DOHH2 (cell line): ENCODE data around the gene FIGN.

Experiments
- H3F3A ChIP-seq: fragments of 200-600 bp; sonication (generic), shearing (Covaris generic); 2 replicates; pipeline ENCODE4 v1.6.0; 2016; ENCODE audit warnings: antibody characterized with exemption, mild to moderate bottlenecking; ENCODE audit not compliant: control insufficient read depth, insufficient read depth
- H3K27ac ChIP-seq: fragments of 200-600 bp; sonication (generic); 2 replicates; pipeline ENCODE4 v1.5.1; 2014; ENCODE audit warnings: low read depth, mild to moderate bottlenecking, low read length, moderate library complexity
- H3K27me3 ChIP-seq: fragments of 200-600 bp; sonication (generic); 2 replicates; pipeline ENCODE4 v1.6.1; 2014; ENCODE audit warnings: mild to moderate bottlenecking, low read length, mixed read lengths; ENCODE audit not compliant: control insufficient read depth
- H3K36me3 ChIP-seq: fragments of 200-600 bp; sonication (generic); 2 replicates; pipeline ENCODE4 v1.6.1; 2014; ENCODE audit warnings: mild to moderate bottlenecking, low read length, moderate library complexity, mixed read lengths; ENCODE audit not compliant: control insufficient read depth
- H3K4me1 ChIP-seq: fragments of 200-600 bp; sonication (generic); 2 replicates; pipeline ENCODE4 v1.6.1; 2014; ENCODE audit warnings: mild to moderate bottlenecking, low read length, mixed read lengths; ENCODE audit not compliant: control insufficient read depth
- H3K4me2 ChIP-seq: fragments of 200-600 bp; sonication (generic); 2 replicates; pipeline ENCODE4 v1.6.0; 2014; ENCODE audit warnings: mild to moderate bottlenecking, low read length, moderate library complexity
- H3K4me3 ChIP-seq: fragments of 200-600 bp; sonication (generic); 2 replicates; pipeline ENCODE4 v1.5.1; 2014; ENCODE audit warnings: mild to moderate bottlenecking, low read length, mixed read lengths
- H3K79me2 ChIP-seq: fragments of 200-600 bp; sonication (generic); 2 replicates; pipeline ENCODE4 v1.6.1; 2014; ENCODE audit warnings: mild to moderate bottlenecking, low read length, mixed read lengths; ENCODE audit not compliant: control insufficient read depth
- H3K9me2 ChIP-seq: fragments of 200-600 bp; sonication (generic); replicated peaks from 2 replicates; pipeline ENCODE4 v1.6.1; 2014; ENCODE audit warnings: mild to moderate bottlenecking, low read length, mixed read lengths; ENCODE audit not compliant: control insufficient read depth
- H3K9me3 ChIP-seq: fragments of 200-600 bp; sonication (generic); 2 replicates; pipeline ENCODE4 v1.6.1; 2014; ENCODE audit warnings: antibody characterized with exemption, low read length, mixed read lengths; ENCODE audit not compliant: control insufficient read depth, insufficient read depth
- H4K20me1 ChIP-seq: fragments of 200-600 bp; sonication (generic); 2 replicates; pipeline ENCODE4 v1.6.0; 2014; ENCODE audit warnings: low read depth, mild to moderate bottlenecking, antibody characterized with exemption, low read length, moderate library complexity; ENCODE audit not compliant: control insufficient read depth, insufficient read depth
- EZH2phosphoT487 ChIP-seq: fragments of 200-600 bp; sonication (generic); IDR thresholded peaks from 2 replicates; pipeline ENCODE4 v1.6.1; 2017; ENCODE audit warnings: borderline replicate concordance, mild to moderate bottlenecking, antibody characterized with exemption, low read length, moderate library complexity, mixed read lengths
- TF ChIP-seq, protein P1 (sequence below): fragments of 200-600 bp; sonication (generic); IDR thresholded peaks from one replicate; pipeline ENCODE4 v1.5.1; 2014; ENCODE audit warnings: antibody characterized with exemption, mild to moderate bottlenecking, low read depth, low read length; ENCODE audit not compliant: poor library complexity, severe bottlenecking

Gene FIGN

GRCh38 chr2:163773276-163773675, 37.5 kb upstream of the FIGN start:
- H3K9me2 ChIP-seq = no peaks in the 10 kb centered on the region
- no peak for TF ChIP-seq EZH2phosphoT487
- TF ChIP-seq, protein P1, sequence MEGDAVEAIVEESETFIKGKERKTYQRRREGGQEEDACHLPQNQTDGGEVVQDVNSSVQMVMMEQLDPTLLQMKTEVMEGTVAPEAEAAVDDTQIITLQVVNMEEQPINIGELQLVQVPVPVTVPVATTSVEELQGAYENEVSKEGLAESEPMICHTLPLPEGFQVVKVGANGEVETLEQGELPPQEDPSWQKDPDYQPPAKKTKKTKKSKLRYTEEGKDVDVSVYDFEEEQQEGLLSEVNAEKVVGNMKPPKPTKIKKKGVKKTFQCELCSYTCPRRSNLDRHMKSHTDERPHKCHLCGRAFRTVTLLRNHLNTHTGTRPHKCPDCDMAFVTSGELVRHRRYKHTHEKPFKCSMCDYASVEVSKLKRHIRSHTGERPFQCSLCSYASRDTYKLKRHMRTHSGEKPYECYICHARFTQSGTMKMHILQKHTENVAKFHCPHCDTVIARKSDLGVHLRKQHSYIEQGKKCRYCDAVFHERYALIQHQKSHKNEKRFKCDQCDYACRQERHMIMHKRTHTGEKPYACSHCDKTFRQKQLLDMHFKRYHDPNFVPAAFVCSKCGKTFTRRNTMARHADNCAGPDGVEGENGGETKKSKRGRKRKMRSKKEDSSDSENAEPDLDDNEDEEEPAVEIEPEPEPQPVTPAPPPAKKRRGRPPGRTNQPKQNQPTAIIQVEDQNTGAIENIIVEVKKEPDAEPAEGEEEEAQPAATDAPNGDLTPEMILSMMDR = no peak
- no peaks in the 10 kb centered on the region for H3K9me3 ChIP-seq
- no peaks in the 10 kb centered on the region for H3F3A ChIP-seq
- no peak overlapping the region for H3K4me2 ChIP-seq
- H4K20me1 ChIP-seq = no peaks in the 10 kb centered on the region
- H3K79me2 ChIP-seq = no peaks in the 10 kb centered on the region
- no peak overlapping the region for H3K4me3 ChIP-seq
- no peak overlapping the region for H3K27ac ChIP-seq
- H3K4me1 ChIP-seq = no peaks in the 10 kb centered on the region
- no peaks in the 10 kb centered on the region for H3K36me3 ChIP-seq
- H3K27me3 ChIP-seq = no peaks in the 10 kb centered on the region

- no peak overlapping the region for H3K4me2 ChIP-seq
- H3K4me3 ChIP-seq = no peak overlapping the region
- no peaks in the 10 kb centered on the region for H4K20me1 ChIP-seq
- H3K4me1 ChIP-seq = no peaks in the 10 kb centered on the region
- TF ChIP-seq EZH2phosphoT487 = no peak
- TF ChIP-seq, protein P1 = no peak
- H3K79me2 ChIP-seq = no peaks in the 10 kb centered on the region
- no peaks in the 10 kb centered on the region for H3K27me3 ChIP-seq
- H3K27ac ChIP-seq = no peak overlapping the region
- no peaks in the 10 kb centered on the region for H3F3A ChIP-seq
- no peaks in the 10 kb centered on the region for H3K9me2 ChIP-seq
- H3K9me3 ChIP-seq = no peaks in the 10 kb centered on the region
- no peaks in the 10 kb centered on the region for H3K36me3 ChIP-seq
These were observed 35.8 kb upstream of the FIGN start for GRCh38 chr2:163771596-163771995.

DNA sequence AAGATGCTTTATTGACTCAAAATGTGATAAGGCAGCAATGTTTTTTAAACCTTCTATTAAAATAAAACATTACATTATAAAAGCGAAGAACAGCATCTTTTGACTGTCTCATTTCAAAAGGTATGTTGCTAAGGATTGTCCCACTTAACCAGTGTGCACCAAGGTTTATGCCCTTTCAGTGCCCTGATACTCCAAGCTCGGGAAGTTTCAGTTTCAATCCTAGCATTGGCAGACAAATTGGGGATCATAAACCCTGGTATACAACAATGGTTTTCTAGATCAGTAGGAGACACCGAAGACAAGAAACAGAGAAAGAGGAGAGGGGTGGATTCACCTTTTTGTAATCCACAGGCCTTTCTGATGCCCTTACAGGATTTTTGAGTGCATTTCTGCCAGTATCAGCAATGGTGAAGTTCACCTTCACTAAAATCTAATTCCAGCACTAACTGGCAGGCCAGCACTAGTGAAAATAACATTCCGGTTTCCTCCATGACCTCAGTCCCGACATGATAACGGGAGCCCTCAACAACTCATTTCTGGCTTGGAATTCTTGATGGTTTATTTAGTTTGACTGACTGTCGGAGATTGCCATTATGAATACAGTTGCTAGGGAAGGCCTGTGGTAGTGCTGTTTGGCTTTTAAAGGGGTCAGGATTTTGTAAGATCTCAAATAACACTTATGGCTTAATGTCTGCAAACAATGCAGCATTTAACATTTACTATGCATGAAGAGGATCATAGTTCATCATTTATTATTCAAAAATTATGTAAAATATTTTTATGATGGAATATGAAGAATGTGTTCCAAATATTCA, 33.3 kb upstream of the FIGN start:
- Histone ChIP-seq H3K9me2 (no peaks in the 10 kb centered on the region), H3F3A (no peaks in the 10 kb centered on the region), H3K4me2 (no peak overlapping the region), H4K20me1 (no peaks in the 10 kb centered on the region), H3K36me3 (no peaks in the 10 kb centered on the region), H3K4me1 (no peaks in the 10 kb centered on the region), H3K4me3 (no peak overlapping the region), H3K27ac (no peak overlapping the region), H3K79me2 (no peaks in the 10 kb centered on the region), H3K27me3 (no peaks in the 10 kb centered on the region), H3K9me3 (no peaks in the 10 kb centered on the region)
- TF ChIP-seq EZH2phosphoT487 = no peak
- TF ChIP-seq, protein P1 = no peak
